Activated naive CD4-positive, alpha-beta T cell treated with Interleukin-2 at 50 U/mL for 16 hours (primary cell): Measurements from ENCODE around the gene CALHM4.

Source experiments
- DNase-seq: peaks from one replicate; pipeline ENCODE4 v3.0.0-alpha.2; 2020

CALHM4 gene

DNA sequence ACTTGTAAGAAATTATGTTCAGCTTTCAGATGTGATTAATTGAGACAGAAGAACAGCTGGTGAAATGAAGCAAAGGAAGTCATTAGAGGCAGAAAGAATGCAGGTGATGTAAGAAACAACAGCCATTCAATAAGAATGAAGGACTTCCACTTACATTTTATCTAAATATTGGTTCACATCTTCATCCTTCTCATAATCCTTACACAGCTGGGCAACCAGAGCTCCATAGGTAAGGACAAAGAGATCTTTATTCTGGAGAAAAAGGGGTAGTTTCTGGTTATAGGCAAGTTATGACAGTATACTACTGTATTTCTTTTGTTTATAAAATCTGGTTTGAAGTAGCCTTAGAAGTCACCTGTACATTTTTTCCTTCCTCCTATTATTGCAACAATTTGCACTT, 10.4 kb upstream of the CALHM4 start:
- no peak for DNase-seq

DNA sequence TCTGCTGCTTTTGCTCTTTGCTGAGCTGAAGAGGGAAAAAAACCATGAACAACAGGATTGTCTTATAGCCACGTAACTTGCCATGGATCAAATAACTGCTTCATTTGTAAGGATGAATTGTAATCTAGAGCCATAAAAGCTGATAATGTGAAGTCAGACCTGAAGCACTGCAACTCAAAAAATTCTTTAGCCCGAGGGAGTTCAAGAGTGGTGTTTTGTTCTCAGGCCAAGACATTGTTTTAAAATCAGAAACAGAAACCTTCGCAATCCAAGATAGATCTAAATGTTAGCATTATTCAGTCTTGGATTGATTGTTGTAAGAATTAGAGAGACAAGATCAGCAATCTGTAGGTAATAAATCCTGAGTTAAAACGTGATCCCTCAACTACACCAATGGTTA, 7.9 kb upstream of the CALHM4 start, which contains the start of gene TRAPPC3L:
Gene TRAPPC3L, minus strand, starts transcription at position 34 of the 400 bp plus-strand sequence. CDS start 170 bp downstream, outside the sequence.
- no peak for DNase-seq

- DNase-seq = no peak
Measured at GRCh38 chr6:116547358-116547757, 6.2 kb upstream of the CALHM4 start.

DNA sequence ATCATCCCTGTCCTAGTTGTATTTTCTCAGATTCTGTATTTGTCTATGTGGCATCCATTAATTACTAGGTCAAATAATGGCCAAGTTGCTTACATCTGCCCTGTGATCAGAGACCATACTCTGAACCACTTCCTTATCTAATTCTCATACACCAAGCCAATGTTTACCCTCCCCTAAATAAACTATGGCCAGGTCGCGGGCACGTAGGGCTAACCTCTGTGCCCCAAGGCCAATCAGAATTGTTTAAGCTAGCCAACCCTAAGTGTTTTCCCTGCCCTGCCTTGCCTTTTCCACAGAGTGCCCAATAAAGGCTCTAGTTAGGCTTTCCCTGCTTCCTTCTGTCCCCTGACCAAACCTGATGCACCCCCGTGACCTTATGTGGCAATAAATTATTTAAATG, 2.8 kb upstream of the CALHM4 start:
- DNase-seq = no peak

- DNase-seq = no peak
Measured at GRCh38 chr6:116556065-116556464, 2.5 kb downstream of the CALHM4 start.

DNA sequence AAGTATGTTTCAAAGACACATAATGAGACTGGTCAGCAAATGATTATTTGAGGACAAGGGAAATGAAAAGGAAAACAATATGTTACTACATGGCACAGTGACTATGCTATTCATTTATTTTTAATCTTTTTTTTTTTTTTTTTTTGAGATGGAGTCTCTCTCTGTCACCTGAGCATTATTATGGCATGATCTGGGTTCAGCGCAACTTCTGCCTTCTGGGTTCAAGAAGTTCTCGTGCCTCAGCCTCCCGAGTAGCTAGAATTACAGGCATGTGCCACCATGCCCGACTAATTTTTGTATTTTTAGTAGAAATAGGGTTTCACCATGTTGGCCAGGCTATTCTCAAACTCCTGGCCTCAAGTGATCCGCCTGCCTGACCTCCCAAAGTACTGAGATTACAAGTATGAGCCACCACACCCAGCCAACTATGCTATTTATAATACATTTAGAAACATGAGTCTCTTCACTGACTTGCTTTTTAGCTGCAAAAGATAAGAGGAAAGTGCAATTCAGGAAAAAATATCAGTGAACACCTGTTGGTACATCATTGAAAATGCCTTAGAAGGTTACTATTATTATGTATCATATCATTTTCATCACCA, 3.4 kb downstream of the CALHM4 start:
- no peak for DNase-seq

GRCh38 chr6:116557893-116558292, 4.3 kb downstream of the CALHM4 start:
- no peak for DNase-seq

DNA sequence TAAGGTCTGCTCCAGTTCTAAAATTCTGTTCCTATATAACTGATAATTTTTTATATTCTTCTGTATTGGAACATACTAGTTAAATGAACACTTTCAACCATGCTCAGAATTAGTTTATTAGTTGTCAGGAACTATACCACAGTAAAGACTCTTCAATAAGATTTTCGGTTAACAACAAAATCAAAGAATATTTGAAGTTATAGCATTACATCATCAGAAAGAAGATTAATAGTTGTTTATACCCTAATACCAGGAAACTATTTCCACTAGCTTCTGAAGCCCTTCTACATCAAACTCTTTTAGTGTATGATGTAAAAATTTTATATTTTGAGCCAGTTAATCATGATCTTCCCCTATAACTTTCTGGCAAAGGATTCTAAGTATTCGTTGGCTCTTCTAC, 6.6 kb downstream of the CALHM4 start:
- no peak for DNase-seq

DNA sequence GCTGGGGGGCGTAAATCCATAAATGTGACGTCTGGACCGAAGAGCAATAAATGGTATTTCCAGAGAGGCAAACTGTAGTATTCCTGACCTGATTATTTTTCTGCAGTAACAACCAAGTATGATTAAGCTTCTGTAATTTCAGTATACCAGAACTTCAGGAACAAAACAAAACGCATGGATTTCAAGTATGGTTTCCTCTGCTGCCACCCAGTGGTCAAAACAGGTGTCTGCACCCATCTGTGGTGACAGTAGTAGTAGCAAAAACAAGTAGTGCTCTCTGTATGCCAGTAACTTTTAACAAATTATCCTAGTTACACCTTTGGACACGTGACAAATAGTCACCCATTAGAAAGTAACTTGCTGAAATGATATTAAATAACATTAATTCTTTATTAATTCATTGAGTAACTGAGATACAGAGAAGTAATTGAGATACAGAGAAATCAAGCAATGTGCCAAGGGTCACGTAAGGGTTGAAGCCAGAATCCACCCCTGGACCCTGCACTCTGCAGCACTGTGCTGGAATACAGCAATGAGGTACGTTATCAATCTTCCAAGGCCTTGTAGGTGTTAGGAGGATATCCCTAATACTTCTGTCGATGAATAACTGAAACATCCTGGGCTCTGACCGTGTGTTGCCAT, 7.9 kb downstream of the CALHM4 start:
- peak; percentile 70 for DNase-seq

GRCh38 chr6:116562019-116562403, 8.5 kb downstream of the CALHM4 start:
- no peak for DNase-seq

DNA sequence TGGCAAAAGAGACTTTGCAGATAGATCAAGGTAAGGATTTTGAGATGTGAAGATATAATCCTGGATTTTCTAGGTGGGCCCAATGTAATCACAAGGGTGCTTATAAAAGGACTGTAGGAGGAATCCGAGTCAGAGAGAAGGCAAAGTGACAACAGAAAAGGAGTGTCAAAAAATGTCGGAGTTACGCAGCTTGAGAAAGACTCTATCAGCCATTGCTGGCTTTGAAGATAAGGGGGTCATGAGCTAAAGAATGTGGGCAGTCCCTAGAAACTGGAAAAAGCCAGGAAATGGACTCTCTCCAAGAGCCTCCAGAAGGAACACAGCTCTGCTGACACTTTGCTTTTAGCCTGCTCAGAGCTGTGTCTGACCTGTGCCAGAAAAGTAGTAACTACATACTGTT, 9.1 kb downstream of the CALHM4 start:
- DNase-seq = no peak

- no peak for DNase-seq
Measured at GRCh38 chr6:116563830-116564229, 10.3 kb downstream of the CALHM4 start.

DNA sequence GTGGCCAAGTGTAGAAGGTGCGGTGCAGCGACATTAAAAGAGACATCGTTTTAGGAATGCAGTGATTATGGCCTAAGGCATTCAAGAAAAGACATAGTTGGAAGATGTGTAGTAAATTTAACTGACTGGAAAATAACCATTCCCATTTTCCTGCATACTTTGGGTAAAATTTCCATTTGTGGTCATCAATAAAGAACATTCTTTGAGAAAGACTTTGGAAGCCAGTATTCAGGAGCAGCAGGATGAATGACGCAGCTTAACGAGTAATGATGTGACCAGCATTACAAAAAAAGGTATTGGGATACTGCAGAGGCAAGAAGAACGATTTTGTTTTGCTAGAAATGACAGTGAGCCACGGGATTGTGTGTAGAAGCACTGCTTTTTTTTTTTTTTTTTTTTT, 10.8 kb downstream of the CALHM4 start:
- no peak for DNase-seq

- DNase-seq = no peak
Measured at GRCh38 chr6:116564921-116565872, 11.6 kb downstream of the CALHM4 start.

- DNase-seq = no peak
Measured at GRCh38 chr6:116568111-116568510, 14.6 kb downstream of the CALHM4 start.

DNA sequence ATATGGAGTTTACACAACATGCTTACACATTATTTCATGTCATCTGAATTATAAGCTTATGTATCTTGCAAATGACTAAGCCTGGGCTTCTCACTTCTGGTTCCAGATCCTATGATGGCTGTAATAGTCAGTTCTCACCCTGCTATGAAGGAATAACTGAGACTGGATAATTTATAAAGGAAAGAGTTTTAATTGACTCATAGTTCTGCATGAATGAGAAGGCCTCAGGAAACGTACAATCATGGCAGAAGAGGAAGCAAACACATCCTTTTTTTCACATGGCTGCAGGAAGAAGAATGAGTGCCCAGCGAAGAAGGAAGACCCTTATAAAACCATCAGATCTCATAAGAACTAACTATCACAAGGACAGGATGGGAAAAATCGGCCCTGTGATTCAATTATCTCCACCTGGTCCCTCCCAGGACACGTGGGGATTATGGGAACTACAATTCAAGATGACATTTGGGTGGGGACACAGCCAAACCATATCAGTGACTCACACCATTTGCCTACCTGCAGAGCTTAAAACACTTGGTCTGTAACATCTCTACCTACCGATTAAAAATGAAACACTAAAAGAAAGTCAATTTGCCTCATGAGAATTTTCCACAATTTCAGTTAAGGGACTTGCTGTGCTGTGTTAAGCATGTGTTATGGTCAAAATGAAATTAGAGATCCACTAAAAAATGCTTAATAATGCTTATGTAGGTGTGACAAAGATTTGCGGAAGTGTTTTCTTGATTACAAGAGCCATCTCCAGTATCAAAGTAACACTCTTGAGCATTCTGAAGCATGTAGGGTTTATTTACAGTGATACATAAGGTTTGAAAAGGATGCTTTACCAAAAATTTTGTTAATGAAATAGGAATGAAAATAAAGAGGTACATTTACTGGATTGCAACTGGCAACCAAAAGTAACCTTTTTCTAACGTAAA, 15.5 kb downstream of the CALHM4 start:
- no peak for DNase-seq

DNA sequence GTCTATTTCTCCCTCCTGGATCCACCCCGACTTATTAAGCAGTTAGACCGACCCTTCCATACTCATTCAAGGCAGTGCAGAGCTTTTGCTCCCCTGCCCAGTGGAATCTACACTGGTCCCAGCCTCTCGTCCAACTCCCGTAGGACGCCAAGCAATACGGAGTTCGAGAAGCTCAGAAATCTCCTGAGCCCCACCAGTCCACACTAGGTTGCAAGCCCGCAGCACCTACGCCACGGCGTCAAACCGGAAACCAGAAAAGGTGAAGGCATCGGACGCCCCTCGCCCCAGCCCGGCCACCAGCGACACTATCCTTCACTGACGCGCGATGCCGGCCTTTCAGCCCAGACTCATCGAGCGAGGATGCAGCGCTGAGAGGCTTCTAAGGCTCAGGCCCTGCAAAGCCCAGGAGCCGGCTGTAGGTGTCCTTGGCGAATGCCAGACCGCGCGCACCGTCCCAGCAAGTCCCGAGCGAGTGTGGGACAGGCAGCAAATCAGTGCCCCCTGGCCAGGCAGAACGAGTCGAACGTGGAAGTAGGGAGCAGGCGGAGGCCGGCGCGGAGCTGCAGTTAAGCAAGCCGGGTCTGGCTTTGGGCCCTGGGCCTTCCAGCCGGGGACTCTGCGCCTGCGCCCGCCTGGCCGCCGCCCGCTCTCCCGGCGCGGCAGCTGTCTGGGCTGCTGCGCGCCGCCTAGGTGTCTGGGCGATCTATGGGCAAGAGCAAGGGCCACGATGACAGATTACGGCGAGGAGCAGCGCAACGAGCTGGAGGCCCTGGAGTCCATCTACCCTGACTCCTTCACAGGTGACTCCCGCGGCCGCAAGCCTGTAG, 17.5 kb downstream of the CALHM4 start, which contains the start of gene RWDD1:
Gene RWDD1, plus strand, starts transcription at position 649 of the 827 bp plus-strand sequence. Its CDS starts 79 bp downstream, at position 728.
- peak; percentile 99 for DNase-seq

GRCh38 chr6:116571683-116572000, 18.1 kb downstream of the CALHM4 start:
- no peak for DNase-seq

GRCh38 chr6:116572162-116572561, 18.6 kb downstream of the CALHM4 start:
- no peak for DNase-seq

DNA sequence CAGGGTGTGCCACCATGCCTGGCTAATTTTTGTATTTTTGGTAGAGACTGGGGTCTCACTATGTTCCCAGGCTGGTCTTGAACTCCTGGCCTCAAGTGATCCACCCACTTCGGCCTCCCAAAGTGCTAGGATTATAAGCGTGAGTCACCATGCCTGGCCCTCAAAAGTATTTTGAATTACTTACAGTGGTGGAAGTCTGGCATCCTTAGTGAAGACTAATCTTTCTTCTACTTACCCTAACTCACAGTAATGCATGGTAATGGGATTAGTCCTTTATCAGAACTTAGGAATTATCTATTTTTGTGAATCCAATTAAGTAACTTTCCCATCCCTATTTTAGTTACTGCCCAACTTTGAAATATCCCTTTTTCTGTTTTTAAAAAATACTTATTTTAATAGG, 21.7 kb downstream of the CALHM4 start:
- DNase-seq = no peak

DNA sequence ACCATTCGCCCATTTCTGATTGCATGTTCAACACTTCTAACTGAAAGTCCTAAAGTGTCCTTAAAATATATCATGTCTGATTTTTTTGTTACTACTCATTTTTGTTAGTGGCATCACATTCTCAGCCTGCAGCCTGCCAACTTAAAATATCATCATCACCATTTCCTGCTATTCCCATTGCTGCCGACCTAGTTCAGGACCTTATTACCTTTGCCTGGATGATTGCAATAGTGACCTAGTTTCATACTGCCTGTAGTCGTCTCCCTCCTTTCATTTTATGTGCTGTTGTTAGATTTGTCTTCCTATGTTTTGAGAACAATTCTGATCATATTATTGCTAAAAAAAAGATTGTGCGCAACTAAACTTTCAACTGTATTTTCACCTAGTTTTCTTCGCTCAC, 23.9 kb downstream of the CALHM4 start:
- no peak for DNase-seq

DNA sequence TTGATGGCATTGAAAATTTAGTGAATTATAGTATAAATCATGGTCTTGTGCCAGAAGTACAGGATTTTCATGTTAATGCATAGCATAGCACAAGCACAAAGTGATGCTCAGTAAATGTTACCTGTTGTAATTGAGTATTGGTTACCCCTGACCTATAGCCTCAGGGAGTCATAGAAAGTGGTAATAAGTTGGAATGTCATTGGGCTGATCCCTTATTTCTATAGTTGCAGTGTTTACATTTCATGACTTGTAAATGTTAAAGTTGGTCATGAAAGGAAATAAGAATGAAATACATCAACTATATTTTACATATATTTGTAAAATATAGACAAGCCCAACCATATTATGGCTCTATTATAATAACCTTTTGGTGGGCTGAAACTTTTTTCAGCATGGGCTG, 24.8 kb downstream of the CALHM4 start:
- no peak for DNase-seq
